ENCODE data around the gene PTK7.

PTK7 gene

GRCh38 chr6:43203718-43204095, 127.6 kb downstream of the PTK7 start:
- no peak overlapping the region for H3K27ac ChIP-seq (ENCODE audit: low read depth, low read length)
- H3K36me3 ChIP-seq (ENCODE audit: insufficient read depth, low read length) = no peaks in the 10 kb centered on the region
- no peak overlapping the region for H3K9ac ChIP-seq (ENCODE audit: low read depth, low read length)
- WGBS = 91% methylated on average over 8 of the region's 8 CpGs
- no peaks in the 10 kb centered on the region for H3K9me3 ChIP-seq (ENCODE audit: insufficient read depth, low read depth, low read length)
- no peaks in the 10 kb centered on the region for H3K27me3 ChIP-seq (ENCODE audit: insufficient read depth, low read length)
- no peak overlapping the region for H3K4me3 ChIP-seq (ENCODE audit: low read length)
- no peaks in the 10 kb centered on the region for H3K4me1 ChIP-seq (ENCODE audit: insufficient read depth, low read length)

GRCh38 chr6:43204271-43205105, 128.4 kb downstream of the PTK7 start:
- H3K36me3 ChIP-seq (ENCODE audit: insufficient read depth, low read length) = no peaks in the 10 kb centered on the region
- 93% methylated on average over 23 of the region's 23 CpGs for WGBS
- no peaks in the 10 kb centered on the region for H3K27me3 ChIP-seq (ENCODE audit: insufficient read depth, low read length)
- H3K27ac ChIP-seq (ENCODE audit: low read depth, low read length) = no peak overlapping the region
- H3K9me3 ChIP-seq (ENCODE audit: insufficient read depth, low read depth, low read length) = no peaks in the 10 kb centered on the region
- no peak overlapping the region for H3K9ac ChIP-seq (ENCODE audit: low read depth, low read length)
- H3K4me3 ChIP-seq (ENCODE audit: low read length) = no peak overlapping the region
- no peaks in the 10 kb centered on the region for H3K4me1 ChIP-seq (ENCODE audit: insufficient read depth, low read length)

- WGBS = 92% methylated on average over 10 of the region's 10 CpGs
- H3K9me3 ChIP-seq (ENCODE audit: insufficient read depth, low read depth, low read length) = no peaks in the 10 kb centered on the region
- H3K9ac ChIP-seq (ENCODE audit: low read depth, low read length) = no peak overlapping the region
- no peaks in the 10 kb centered on the region for H3K27me3 ChIP-seq (ENCODE audit: insufficient read depth, low read length)
- no peak overlapping the region for H3K4me3 ChIP-seq (ENCODE audit: low read length)
- no peak overlapping the region for H3K27ac ChIP-seq (ENCODE audit: low read depth, low read length)
- no peaks in the 10 kb centered on the region for H3K4me1 ChIP-seq (ENCODE audit: insufficient read depth, low read length)
- H3K36me3 ChIP-seq (ENCODE audit: insufficient read depth, low read length) = no peaks in the 10 kb centered on the region
These were observed 129.7 kb downstream of the PTK7 start for GRCh38 chr6:43205849-43206248.

- Histone ChIP-seq H3K27ac (ENCODE audit: low read depth, low read length) (no peak overlapping the region), H3K9ac (ENCODE audit: low read depth, low read length) (no peak overlapping the region), H3K36me3 (ENCODE audit: insufficient read depth, low read length) (no peaks in the 10 kb centered on the region), H3K4me1 (ENCODE audit: insufficient read depth, low read length) (no peaks in the 10 kb centered on the region), H3K27me3 (ENCODE audit: insufficient read depth, low read length) (no peaks in the 10 kb centered on the region), H3K4me3 (ENCODE audit: low read length) (no peak overlapping the region), H3K9me3 (ENCODE audit: insufficient read depth, low read depth, low read length) (no peaks in the 10 kb centered on the region)
- 100% methylated on average over 1 of the region's 2 CpGs for WGBS
These were observed 131.2 kb downstream of the PTK7 start for GRCh38 chr6:43207286-43207685.

All from HUES64 (cell line).